Suppressor macrophage treated with lipopolysaccharide for 1 hour (primary cell): ENCODE results near the gene SLC38A2.

Experiments used
- DNase-seq, 3 donors: peaks; one replicate each; pipeline ENCODE4 v3.0.0-alpha.2; 2020 to 2022

The SLC38A2 gene

DNA sequence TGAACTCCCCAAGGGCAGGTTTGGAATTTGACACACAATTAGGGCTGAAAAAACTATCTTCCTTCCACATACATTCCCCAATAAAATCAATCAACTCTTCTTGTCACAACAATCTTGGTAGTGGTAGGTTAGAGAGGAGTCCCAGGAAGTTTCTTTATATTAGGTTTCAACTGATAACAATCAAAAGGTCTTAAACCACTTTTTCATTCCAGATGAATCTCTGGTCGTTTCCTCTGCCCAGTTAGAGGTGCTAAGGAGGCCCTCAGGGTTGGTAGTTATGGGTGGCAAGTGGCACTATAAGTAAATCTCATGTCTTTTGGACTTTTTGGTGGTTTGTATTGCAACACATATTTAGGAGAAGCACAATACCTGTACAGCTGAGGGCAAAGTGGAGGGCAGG is 1.7 kb upstream of the SLC38A2 start:
- DNase-seq: no peak

DNA sequence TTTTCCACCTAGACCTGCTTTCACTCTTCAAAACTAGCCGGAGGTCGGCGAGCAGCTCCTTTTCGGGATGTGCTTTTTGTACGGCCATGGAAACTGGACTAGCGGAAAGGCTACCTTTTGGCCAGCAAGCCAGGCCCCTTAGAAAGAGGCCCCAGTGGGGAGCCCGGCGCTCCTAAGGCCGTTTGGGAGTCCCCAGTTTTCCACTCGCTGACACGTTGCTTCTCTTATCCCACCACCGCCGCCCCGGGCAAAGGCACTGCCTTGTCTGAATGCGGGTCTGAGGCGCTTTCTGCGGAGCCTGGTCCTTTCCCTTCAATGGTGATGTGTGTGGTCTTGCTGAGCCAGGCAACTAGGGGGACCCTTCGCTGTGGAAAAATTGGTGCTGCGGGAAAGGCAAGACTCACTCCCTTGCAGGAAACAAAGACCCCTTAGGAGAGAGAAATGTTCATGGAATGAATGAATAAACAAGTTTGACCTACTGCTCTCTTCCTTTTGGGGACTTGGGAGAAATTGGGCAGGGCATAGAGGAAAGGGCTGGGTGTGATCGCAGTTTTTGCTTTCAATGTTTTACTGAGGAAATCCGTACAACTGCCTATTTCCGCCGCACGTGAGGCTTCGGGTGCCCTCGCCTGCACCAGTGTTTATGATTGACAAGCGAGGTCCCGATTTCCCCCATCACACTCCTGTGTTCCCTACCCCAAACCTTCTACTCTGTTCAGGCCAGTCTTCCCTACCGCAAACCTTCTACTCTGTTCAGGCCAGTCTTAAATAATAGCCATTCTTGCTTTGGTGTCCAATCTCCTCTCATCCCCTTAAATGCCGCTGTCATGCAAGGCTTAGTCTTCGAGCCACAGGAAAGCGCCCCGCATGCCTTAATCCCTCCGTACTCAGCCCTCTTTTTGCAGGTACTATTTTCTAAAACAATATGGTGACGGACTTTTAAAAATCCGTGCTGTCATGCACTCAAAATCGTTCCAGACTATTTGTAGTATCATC is 1.0 kb upstream of the SLC38A2 start:
- DNase-seq: peak in 2 of 3 donors; percentile 39 to 57

DNA sequence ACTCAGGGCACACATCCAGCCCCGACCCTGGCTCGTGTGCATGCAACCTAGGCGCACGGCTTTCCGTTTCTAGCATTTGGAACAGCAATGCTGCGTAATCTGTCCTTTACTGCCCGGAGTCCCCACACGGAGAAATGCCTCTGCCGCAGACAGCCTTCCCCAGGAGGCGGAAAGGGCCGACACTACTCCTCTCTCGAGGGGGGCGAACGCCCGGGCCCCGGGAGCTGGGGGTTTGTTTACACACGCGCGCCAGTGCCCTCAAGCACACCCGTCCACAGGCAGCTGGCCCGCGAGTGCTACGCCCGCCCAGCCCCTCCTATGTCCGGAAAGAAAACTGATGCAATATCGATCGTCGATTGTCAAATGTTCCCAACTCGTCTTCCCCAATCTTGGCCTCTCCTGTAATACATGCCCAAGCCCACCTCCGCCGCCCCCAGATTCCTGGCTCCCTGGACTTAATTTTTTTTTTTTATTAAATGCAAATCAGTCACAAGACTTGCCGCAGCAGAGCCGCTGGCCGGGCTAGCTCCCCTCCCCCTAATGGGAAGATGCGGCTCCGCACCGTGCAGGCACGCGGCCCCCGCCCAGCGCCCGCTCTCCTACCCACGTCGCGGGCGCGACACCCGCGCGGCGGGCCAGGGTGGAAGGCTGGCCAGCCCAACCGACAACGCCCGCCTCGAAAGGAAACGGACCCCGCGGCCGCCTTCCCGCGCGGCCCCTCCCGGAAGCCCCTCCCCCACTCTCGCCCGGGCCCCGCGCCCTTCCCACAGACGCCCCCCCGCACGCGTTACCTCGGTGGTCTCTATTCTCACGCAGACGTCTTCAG is 642 bp downstream of the SLC38A2 start:
- peak; percentile 82 to 84 (median 84) for DNase-seq

DNA sequence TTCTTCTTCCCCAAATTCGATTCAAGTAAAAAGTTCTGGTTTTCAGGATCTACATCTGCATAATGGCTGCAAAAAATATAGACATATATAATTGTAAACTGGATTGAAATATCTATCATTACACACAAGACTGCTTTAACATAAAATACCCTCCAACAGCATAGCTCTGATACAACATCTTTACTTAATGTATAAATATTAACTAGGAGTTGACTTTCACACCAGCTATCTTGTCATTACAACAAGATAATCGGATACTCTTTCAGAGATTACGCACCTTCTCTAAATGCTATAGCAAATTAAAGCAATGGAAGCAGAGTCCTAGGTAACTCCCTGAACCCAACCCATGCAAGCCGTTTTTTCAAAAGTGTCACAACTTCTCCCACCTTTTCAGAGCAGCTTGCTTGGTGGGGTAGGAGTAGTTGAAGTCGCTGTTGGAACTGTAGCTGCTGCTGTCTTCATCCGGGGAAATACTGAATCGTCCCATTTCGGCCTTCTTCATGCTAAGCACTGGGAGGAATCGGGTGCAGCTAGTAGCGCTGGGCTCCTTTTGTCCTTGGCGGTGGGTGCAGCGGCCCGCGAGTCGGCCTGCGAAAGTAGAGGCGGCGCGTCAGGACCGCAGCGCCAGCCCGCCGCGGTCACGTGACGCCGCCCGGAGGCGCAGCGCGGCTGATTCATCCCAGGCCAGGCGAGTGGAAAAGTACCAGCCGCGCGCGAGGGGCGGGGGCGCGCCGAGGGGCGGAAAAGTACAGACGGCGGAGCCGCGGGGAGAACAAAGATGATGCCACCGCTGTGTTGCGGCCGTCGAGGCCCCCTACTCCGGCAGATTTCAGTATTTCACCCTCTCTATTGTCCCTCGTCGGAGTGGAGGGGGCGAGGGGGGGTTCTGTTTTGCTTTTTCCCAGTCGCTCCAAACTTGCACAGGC is 1.5 kb downstream of the SLC38A2 start:
- peak; percentile 94 to 98 (median 97) for DNase-seq

DNA sequence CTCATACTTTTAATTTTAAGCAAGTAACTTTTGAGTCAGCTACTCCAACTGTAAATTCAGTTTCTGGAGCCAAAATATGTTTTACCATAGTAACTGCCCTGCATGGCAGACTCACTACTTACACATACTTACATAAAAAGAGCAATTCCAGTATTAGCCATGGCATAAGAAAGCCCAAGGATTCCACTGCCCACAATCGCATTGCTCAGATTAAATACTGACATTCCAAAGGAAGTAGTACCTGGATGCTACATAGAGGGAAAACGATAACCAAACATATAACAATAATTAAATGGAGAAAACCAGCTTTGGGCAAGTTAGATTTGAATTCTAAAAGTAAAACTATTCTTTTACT is 2.2 kb downstream of the SLC38A2 start:
- no peak for DNase-seq

DNA sequence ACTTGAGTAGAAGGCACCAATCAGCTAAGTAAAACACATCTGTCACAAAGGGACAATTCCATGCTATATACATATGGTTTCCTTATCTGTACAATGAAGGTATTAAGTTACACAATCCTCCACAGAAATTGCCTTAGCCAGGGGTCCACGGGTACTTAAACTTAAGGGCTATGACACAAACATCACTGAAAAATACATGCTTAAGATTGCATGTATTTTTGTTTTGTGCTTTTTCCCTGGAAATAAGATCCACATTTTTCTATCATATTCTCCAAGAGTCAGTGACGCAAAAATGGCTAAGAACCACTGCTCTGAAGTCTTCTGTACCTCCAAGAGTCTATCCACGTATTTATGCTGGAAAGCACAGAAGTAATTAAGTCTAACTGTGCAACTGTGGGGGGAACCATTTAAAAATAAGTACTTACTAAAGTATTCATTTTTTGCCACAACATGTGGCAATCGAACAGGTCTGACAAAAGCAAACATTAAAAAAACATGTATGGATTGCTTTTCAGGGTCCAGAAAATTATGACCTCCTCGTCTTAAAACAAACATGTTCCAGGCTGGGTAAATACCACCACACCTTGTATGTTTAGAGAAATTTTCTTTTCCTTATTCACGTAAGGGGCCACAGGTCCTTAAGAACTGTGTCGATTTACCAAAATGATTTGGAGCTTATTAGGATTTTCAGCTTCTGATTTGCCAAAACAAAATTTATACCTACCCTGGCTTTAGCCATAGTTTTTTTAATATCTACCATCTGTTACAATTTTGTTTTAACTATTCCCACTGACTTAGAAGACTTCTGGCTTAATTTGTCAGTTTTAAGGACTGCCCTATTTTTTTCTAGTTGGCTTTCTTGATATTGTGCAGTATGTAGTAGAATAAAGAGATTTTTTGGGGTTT is 2.8 kb downstream of the SLC38A2 start:
- no peak for DNase-seq

DNA sequence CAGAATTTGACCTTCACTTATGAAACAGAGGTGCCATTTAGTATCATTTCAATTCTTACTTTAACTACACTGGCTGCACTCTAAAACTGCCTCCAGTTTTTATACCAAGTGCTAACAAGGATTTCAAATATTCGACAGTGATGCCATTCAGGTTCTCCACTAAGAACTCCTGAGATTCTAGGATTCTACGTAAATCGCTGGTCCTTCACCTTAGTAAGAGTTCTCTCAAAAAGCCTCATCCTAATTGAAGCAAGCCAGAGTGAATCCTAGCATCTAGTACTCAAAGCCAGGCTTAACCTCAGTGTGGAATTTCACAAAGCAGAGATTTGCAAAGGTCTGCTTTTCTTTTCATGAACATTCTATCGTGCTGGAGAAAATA is 3.5 kb downstream of the SLC38A2 start:
- no peak for DNase-seq

DNA sequence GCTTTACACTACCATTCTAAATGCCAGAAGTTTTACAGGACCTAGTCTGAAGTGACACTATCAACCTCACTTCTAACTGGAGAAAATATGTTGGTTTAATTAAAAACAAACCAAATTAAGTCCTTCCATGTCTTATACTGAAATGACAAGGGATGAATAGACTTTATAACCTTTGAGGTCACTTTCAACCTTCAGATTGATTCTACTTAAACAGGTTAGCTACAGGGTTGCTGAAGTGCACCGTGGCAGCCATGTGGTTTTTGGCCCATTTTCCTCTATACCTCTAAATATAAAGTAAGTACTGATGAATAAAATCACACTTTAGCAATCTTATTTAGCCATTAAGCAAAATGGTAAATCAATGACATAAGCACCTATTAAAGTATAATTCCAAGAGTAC is 3.9 kb downstream of the SLC38A2 start:
- DNase-seq: no peak

DNA sequence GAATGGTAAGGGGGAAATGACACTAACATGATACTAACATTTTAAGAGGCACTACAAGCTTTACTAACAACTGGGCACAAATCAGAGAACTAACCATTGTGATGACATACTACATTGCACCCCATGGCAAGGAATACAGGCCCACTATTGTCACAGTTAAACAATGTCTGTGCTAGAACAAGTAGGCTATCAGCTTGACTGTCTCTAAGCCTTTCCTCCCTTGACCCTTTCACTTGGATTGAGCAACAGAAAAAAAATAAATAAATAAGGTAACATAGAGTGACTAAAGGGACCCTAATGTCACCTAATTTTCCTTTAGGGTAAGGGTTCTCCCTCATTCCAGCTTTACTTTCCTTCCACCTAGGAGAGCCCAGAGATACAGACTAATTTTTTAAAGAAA is 4.4 kb downstream of the SLC38A2 start:
- DNase-seq: no peak

DNA sequence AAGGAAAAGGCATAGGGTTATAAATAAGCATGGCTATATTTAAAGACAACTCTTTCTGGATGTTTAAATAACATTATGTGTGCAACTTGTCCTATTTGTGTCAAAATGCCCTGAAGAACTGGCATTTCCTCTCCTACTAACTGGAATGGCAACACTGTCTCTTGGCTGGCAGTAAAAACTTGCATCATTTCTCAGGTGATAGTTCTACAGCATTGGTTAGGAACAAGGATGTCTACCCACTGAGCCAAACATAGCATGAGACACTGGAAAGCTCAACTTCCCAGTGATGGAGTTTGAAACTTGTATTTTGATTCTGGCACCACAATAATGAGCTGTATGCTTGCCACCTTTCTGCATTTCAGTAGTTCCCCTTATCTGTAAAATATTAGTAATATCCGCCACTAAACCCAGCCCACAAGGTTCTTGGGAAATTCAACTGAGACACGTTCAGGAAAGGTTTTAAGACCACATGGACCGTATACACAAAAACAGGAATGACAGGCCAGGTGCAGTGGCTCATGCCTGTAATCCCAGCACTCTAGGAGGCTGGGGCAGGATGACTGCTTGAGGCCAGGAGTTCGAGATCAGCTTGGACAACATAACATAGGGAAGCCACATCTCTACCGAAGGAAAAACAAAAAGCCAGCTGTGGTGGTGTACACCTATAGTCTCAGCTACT is 5.1 kb downstream of the SLC38A2 start:
- DNase-seq: peak in 2 of 3 donors; percentile 33 to 50

DNA sequence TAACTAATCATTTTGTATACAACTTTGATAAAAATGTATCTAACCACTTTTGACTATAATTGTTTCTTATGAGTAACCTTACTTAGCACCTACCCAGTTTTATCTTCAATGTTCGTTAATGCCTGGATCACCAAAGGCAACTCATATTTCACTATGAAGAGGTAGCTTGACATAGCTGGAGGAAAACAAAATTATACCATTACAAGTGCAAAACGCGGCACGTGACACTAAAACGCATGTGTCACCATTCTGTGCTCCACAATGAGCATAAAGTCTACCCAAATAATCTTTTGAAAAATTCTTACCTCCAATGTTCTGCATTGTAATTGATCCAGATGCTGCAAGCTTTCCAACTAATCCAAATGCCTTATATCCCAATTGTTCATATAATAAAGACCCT is 5.8 kb downstream of the SLC38A2 start:
- DNase-seq: no peak

DNA sequence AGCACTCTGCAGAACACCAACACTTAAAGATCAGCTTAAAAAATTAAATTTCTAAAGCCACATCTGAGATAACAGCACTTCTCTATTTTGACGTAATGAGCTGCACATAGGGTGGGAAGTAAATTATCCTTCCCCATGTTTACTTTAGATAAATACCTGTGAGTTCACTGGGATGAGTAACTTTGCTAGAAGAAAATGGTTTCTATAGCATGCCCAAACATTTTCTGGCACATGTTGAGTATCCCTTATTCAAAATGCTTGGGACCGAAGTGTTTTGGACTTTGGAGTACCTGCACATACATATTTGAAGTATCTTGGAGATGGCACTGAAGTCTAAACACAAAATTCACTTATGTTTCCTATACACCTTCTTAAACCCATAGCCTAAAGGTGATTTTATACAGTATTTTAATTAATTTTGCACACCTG is 6.6 kb downstream of the SLC38A2 start:
- no peak for DNase-seq

DNA sequence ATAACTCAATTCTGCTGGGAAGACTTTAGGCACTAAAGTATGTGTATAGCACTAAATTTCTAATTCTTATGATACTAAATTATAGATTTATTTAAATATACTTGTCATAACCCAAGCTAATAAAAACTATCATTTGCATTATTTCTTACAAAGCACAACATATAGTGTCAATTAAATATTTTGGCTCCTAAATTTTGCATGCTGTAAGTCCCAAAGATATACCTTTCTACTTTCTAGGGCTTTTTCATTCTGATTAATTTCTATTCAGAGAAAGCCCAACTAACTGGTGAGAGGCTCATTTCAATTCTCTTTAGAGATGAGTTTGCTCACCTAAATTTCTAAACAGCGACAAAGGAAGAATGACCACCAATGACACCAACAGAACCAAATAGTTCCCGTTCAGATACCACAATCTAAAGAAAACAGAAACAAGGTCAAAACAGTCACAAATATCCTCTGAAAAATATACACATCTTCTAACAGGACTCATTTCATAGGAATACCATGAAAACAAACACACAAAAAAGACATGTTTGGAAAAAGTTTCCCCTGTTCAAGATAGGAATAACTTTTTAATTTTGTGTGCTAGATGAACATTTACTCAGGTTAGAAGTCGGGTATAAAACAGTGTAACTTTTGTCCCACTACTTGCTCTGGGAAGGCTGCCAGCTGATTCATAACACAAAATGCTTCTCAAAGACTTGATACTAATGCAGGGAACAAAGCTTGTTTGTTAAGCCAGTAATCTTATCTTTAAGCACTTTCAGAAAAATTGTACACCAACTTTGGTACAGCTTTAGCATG is 7.6 kb downstream of the SLC38A2 start:
- no peak for DNase-seq

DNA sequence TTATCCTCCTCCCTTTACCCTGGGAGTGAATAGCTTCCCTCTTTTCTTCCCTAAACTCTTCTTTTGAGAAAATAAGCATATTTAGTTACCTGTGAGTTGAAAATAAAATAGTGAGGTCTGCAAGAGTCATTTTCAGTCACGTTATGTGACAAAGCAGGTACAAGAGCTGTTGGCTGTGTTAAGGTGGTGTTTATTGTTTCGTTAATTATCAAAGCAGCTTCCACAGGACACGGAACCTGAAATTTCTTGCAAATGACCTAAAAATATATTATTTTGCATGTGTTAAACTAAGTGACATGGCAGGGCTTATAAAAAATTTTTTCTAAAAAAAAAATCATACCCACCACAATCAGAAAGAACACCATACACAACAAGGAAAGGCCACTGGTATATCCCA is 8.3 kb downstream of the SLC38A2 start:
- no peak for DNase-seq

DNA sequence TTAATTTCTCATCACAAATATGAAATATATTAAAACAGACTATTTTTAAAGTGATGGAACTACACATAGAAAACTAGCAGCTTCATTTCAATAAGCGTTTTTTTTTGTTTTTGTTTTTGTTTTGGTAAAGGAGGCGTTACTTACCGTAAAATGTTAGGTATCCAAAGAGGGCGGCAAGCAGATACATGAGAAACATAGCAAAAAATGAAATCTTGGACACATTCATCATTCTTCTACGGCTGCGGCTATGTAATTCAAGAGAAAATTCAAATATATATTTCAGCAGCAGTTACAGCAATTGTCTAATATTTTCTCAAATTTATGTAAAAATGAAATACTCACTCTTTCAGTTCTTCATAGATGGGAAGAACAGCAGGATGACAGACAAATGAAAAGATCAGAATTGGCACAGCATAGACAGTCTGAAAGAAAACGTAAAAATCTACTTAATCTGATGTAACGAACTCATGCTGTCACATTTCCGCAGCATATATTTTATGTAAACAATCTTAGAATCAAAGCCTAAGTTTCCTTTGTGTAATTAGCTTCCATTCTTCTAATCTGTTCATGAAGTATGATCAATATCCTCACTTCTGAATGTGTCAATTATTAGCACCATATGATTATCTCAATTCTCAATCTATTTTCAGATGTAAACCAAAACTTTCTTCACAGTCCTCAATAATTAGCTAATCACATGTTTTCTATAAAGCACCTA is 8.8 kb downstream of the SLC38A2 start:
- no peak for DNase-seq

DNA sequence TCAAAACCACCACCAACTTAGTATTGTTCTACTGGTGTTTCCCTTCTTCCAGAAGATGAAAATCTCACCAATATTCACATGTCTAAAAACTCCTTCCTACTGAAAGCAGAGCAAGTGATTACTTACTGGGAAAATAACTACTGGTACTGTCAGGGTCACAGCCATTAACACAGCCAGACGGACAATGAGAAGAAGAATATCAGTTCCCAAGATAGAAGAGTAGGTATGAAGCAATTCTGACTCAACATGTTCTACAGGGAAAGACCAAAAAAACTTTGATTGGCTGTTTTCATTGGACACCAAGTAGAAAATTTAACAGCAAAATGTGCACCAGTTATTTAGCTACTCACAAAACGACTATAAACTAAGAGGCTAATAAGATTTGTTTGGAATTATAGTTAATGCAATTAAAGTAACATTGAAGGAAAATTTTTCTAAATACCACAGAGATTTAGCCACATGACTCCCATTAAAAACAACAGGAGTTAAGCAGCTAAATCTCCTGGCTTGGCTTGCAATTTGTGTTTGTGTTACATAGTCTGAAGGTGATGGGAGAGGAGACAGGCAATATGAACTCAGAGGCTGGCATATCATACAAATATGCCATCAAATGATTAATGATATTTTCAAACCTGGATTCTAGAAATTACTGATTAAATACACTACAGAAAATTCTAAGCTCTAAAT is 9.5 kb downstream of the SLC38A2 start:
- DNase-seq: peak in 2 of 3 donors; percentile 30 to 32

DNA sequence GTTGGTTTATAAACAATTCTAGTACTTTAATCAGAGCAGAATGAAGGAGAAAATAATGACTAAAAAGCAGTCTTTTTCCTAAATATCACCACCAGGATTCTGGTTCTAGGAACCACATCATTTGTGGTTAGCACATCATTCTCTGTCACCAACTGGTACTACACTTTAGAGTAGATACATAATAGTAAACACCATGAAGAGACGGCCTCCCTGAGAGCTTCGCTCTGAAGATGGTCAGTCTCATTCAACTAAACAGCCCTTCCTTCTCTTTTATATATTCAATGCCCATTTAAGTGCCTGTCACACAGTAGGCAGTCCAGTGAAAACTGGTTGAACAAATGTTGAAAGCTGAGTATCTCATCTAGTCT is 10.9 kb downstream of the SLC38A2 start:
- DNase-seq: no peak

DNA sequence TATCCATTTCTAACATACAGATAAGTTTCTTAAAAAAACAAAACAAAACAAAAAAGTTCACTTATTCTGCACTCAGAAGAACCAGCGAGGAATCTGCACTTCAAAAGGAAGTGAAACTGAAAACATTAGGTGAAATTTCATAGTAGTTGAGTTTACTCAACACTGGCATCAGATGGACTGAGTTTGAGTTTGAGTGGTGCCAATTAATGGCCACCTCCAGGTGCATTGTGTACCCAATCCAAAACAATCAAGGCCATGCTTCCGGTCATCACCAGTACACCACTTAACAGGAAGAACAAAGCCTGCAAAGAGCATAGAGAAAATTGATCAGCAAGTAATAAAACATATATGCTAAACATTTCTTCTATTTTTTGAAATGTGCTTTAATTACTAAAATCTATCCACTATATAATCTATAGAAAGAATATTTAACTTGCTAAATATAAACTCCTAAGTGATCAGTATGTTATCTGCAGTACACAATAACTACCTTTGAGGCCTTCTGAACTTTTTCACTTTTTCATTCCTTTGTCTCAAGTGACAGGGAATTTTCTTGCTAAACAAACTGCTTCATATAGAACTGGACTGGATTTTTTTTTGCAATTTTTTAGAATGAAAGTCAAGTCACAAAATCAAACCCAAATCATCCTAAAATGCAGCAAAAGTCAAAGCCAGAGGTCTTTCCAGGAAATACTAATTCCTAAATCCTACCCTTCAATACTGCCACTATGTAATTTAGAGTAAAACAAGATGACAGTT is 11.5 kb downstream of the SLC38A2 start:
- DNase-seq: peak; percentile 26 to 53 (median 51)
